ENCODE results near the gene TMEM272.

- TF ChIP-seq, protein P1, sequence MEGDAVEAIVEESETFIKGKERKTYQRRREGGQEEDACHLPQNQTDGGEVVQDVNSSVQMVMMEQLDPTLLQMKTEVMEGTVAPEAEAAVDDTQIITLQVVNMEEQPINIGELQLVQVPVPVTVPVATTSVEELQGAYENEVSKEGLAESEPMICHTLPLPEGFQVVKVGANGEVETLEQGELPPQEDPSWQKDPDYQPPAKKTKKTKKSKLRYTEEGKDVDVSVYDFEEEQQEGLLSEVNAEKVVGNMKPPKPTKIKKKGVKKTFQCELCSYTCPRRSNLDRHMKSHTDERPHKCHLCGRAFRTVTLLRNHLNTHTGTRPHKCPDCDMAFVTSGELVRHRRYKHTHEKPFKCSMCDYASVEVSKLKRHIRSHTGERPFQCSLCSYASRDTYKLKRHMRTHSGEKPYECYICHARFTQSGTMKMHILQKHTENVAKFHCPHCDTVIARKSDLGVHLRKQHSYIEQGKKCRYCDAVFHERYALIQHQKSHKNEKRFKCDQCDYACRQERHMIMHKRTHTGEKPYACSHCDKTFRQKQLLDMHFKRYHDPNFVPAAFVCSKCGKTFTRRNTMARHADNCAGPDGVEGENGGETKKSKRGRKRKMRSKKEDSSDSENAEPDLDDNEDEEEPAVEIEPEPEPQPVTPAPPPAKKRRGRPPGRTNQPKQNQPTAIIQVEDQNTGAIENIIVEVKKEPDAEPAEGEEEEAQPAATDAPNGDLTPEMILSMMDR (IDR thresholded peaks at IDR 0.05) = peak in 5 of 6 experiments; percentile 27 to 63 (median 55)
- no peak for TF ChIP-seq POLR2A (IDR thresholded peaks at IDR 0.05)
These were observed 12.4 kb downstream of the TMEM272 start for GRCh38 chr13:51832471-51833152.
